ENCODE measurements around the gene APOA4.
A peak's percentile ranks its signal among the peaks of the same experiment; 100 is the strongest.
"Not testable (repeated sequence)": the region's sequence is repeated elsewhere in the genome, so short reads cannot be mapped to it uniquely, and the experiment has no call there.

APOA4 gene

GRCh38 chr11:116844722-116845121 is 21.6 kb upstream of the APOA4 start:
- no peak for DNase-seq

GRCh38 chr11:116843661-116844060 is 20.6 kb upstream of the APOA4 start:
- no peak for DNase-seq

- no peak for DNase-seq
Observed at GRCh38 chr11:116842909-116843308, 19.8 kb upstream of the APOA4 start.

GRCh38 chr11:116842117-116842516 is 19.0 kb upstream of the APOA4 start:
- DNase-seq = no peak

- no peak for DNase-seq
Observed at GRCh38 chr11:116840746-116841296, 17.7 kb upstream of the APOA4 start.

GRCh38 chr11:116840224-116840745 is 17.2 kb upstream of the APOA4 start:
- DNase-seq = no peak

- no peak for DNase-seq
Observed at GRCh38 chr11:116838321-116839084, 15.4 kb upstream of the APOA4 start.

DNA sequence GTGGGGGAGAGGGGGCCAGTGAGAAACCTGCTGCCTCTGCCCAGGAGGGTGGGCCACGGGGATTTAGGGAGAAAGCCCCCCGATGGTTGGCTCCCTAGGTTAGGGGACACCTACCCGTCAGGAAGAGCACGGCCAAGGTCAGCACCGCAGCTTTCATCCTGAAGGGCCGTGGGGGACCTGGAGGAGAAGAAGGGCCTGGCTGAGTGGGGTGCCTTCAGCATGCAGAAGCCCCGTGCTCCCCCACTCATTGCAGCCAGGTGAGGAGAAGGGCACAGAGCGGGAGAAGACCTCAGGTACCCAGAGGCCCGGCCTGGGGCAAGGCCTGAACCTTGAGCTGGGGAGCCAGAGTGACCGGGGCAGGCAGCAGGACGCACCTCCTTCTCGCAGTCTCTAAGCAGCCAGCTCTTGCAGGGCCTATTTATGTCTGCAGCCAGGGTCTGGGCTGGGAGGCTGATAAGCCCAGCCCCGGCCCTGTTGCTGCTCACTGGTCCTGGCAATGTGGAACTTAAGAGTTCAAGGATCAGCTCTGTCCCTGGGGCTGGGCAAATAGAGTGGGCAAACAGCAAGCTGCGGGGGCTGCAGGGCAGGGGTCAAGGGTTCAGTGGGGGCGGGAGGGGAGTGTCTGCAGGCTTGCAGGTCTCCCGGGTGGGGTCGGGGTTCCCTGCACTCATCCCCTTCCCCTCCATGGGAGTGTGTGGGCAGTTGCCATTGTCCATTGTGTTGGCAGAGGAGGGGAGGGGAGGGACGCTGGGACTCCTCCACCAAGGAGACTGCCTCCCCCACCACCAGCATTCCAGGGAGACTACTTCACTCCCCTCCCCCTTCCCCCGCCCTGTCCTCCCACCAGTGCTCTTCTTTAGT is 14.4 kb upstream of the APOA4 start, which contains the start of gene APOA1:
Gene APOA1 (minus strand): TSS at position 392 of the 861 bp plus-strand sequence. CDS start 235 bp downstream, at position 157.
- no peak for DNase-seq

DNA sequence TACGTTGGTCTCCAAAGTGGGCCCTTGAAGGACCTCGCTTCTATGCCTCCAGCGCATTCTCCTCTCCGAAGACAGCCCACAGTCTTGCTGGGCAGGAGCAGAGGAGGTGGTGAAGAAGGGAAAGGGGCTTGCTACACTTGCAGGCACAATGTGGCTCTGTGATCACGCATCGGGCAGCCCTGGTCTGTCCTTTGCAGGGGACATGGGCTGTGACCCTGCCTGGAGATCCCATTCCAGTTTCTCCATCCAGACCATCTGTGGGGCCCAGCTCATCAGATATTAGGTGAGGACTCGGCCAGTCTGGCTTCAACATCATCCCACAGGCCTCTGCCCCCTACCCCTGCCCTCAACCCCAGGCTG is 13.5 kb upstream of the APOA4 start:
- DNase-seq = no peak

- DNase-seq = peak; percentile 83
Observed at GRCh38 chr11:116835791-116836631, 12.9 kb upstream of the APOA4 start.

DNA sequence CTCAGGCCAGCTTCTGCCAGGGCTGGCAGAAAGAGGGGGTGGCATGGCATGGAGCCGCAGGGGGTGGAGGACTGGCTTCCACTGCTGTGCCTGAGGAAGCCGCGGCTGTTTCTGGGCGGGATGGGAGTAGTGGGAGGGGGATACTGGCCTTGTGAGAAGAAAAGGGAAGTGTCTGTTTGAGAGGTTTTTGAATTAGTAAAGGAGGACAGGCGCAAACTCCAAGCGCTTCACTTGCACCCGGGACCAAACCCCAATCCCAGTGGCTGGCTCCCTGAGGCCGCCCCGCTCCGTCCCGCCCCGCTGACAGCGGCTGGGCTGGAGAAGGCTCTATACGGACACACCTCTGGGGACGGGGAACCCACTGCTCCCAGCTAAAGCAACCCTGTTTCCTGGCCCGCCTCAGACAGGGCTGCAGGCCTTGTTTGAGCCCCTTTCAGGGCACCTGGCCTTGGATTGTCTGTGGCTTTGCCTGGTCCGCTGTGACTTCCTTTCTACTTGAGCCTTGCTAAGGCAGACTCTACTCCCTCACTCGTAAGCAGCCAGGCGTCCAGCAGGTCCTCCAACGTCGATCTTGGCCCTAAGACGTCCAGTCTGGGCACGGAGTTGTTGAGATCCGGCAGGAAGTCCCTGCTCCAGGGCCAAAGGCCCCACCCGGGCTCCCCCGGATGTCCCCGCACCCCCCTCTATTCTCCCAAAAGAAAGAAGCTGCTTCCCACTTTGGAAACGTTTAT is 12.1 kb upstream of the APOA4 start:
- no peak for DNase-seq

- DNase-seq = not testable (repeated sequence)
Observed at GRCh38 chr11:116834535-116835041, 11.5 kb upstream of the APOA4 start.

DNA sequence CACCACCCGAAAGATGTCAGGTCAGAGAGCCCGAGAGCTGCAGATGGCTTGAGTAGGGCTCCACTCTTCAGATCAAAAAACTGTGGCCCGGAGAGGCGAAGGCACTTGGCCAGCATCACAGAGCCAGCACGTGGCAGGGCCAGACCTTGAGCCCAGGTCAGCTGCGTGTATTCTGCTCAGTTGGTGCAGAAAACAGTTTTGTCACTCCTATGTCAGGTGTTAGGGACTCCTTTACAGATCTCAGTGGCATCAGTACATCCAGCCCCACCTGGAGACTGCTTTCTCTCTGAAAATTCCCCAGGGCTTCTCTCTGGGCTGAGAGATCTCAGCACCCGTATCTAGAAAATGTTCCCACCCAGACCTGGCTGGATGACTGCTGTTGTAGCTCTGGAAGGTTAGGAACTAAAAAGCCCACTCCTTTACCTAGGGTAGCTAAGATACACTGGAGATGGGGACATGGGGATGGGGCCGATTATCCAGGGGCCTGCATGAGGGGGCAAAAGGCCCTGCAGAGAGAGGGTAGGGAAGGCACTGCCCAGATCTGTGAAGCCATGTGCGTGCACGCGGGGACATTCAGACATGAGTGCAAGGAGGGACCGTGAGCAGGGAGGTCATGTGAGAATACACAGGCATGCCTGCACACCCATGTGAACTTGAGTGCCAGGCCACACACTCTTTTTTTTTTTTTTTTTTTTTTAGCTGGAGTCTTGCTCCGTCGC is 10.9 kb upstream of the APOA4 start:
- no peak for DNase-seq

GRCh38 chr11:116833491-116833815 is 10.3 kb upstream of the APOA4 start:
- no peak for DNase-seq

- DNase-seq = no peak
Observed at GRCh38 chr11:116832350-116833290, 9.5 kb upstream of the APOA4 start.

- no peak for DNase-seq
Observed at GRCh38 chr11:116831790-116832349, 8.8 kb upstream of the APOA4 start.

GRCh38 chr11:116830184-116830912 is 7.2 kb upstream of the APOA4 start:
- DNase-seq = no peak

- no peak for DNase-seq
Observed at GRCh38 chr11:116829525-116830183, 6.5 kb upstream of the APOA4 start, which contains the start of gene APOC3. Gene APOC3, plus strand, starts transcription at chr11:116829907. Its CDS starts 676 bp downstream, at chr11:116830583.

Data from NCI-H2227 treated with DMSO at 0.1 percent for 48 hours (cell line).